ENCODE data around the gene SVEP1. TPM values are rescaled to one million over a fixed set of nuclear protein-coding genes. Genes with fewer than 3 reads are reported as not detected.

SVEP1 gene
- total RNA-seq, 1 donor from 2014 or later: 0.56 TPM

DNA sequence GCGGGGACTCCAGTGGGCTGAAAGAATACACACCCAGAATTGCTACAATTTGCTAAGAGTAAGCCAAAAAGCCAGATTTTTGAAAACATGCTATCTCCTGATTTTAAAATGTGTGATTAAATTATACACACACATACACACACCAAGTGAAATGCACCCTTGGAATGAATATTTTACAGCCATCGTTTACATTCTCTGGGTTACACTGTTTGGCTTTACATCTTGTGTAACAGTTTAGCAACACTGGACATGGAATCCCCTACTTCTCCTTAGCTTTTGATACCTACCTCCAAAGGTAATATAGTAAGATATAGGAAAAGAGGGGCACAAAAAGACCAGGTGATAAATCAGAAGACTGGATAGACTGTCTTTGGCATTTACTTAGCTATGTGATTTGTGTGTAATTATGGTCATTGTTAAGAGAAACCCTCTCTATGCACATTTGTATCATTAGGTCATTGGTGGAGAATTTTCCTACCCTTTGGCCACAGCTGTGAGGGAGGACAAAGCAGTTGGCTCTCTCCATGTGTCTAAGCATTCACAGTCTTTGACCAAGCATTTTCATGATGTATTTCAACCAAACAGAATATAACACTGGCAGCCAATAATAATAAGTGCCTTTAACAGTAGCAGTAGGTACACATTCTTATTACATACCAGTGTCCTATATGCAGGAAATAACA is 7.6 kb downstream of the SVEP1 start:
- H3K27ac ChIP-seq: no peak overlapping the region
- H3K27me3 Mint-ChIP-seq (ENCODE audit: insufficient read depth, low read depth): peaks cover 2% of the 10 kb centered on the region
- no peak overlapping the region for H3K9ac ChIP-seq
- DNase-seq (ENCODE audit: low spot score): no peak
- peaks cover 7% of the 10 kb centered on the region for H3K4me1 Mint-ChIP-seq
- H3K79me2 ChIP-seq (ENCODE audit: low read depth): no peaks in the 10 kb centered on the region
- H3F3A ChIP-seq (ENCODE audit: low read depth): no peaks in the 10 kb centered on the region
- no peaks in the 10 kb centered on the region for H3K36me3 Mint-ChIP-seq
- H3K36me3 ChIP-seq: no peaks in the 10 kb centered on the region
- no peak overlapping the region for H3K4me3 Mint-ChIP-seq
- no peak overlapping the region for H3K27ac Mint-ChIP-seq
- peaks cover 6% of the 10 kb centered on the region for H3K4me1 ChIP-seq
- H3K9me3 ChIP-seq (ENCODE audit: low read depth): no peaks in the 10 kb centered on the region
- no peaks in the 10 kb centered on the region for H4K20me1 ChIP-seq (ENCODE audit: low read depth)
- TF ChIP-seq EZH2 (IDR thresholded peaks at IDR 0.05) (no peak), EZH2phosphoT487 (IDR thresholded peaks at IDR 0.05) (no peak)
- TF ChIP-seq, protein P1, sequence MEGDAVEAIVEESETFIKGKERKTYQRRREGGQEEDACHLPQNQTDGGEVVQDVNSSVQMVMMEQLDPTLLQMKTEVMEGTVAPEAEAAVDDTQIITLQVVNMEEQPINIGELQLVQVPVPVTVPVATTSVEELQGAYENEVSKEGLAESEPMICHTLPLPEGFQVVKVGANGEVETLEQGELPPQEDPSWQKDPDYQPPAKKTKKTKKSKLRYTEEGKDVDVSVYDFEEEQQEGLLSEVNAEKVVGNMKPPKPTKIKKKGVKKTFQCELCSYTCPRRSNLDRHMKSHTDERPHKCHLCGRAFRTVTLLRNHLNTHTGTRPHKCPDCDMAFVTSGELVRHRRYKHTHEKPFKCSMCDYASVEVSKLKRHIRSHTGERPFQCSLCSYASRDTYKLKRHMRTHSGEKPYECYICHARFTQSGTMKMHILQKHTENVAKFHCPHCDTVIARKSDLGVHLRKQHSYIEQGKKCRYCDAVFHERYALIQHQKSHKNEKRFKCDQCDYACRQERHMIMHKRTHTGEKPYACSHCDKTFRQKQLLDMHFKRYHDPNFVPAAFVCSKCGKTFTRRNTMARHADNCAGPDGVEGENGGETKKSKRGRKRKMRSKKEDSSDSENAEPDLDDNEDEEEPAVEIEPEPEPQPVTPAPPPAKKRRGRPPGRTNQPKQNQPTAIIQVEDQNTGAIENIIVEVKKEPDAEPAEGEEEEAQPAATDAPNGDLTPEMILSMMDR (IDR thresholded peaks at IDR 0.05): no peak
- H3K27me3 ChIP-seq: peaks cover under 1% of the 10 kb centered on the region
- H3K9me3 Mint-ChIP-seq: no peaks in the 10 kb centered on the region
- no peak overlapping the region for H2AFZ ChIP-seq (replicated peaks)
- no peak overlapping the region for H3K4me2 ChIP-seq
- H3K4me3 ChIP-seq: no peak overlapping the region

DNA sequence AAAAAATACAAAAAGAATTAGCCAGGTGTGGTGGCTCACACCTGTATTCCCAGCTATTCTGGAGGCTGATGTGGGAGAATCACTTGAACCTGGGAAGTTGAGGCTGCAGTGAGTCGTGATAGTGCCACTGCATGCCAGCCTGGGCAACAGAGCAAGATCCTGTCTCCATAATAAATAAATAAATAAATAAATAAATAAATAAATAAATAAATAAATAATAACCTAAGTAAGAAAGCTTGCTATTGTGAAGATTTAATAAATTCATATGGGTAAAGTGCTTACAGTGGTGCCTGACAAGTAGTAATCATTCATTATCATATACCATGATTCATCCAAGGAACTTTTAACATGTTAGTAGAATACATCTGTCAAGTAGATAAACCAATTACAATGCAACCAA is 13.4 kb downstream of the SVEP1 start:
- H3K36me3 ChIP-seq: no peaks in the 10 kb centered on the region
- H3K27me3 ChIP-seq: no peaks in the 10 kb centered on the region
- no peaks in the 10 kb centered on the region for H3K4me1 ChIP-seq
- Mint-ChIP-seq H3K36me3 (no peaks in the 10 kb centered on the region), H3K27me3 (ENCODE audit: insufficient read depth, low read depth) (no peaks in the 10 kb centered on the region), H3K4me3 (no peak overlapping the region), H3K27ac (no peak overlapping the region), H3K9me3 (no peaks in the 10 kb centered on the region), H3K4me1 (no peaks in the 10 kb centered on the region)
- H3K27ac ChIP-seq: no peak overlapping the region
- H3K9me3 ChIP-seq (ENCODE audit: low read depth): no peaks in the 10 kb centered on the region
- no peak overlapping the region for H3K9ac ChIP-seq
- no peak overlapping the region for H2AFZ ChIP-seq (replicated peaks)
- H3K79me2 ChIP-seq (ENCODE audit: low read depth): no peaks in the 10 kb centered on the region
- no peak overlapping the region for H3K4me3 ChIP-seq
- no peaks in the 10 kb centered on the region for H3F3A ChIP-seq (ENCODE audit: low read depth)
- DNase-seq (ENCODE audit: low spot score): no peak
- H3K4me2 ChIP-seq: no peak overlapping the region
- no peaks in the 10 kb centered on the region for H4K20me1 ChIP-seq (ENCODE audit: low read depth)
- TF ChIP-seq EZH2 (IDR thresholded peaks at IDR 0.05) (no peak), EZH2phosphoT487 (IDR thresholded peaks at IDR 0.05) (no peak)
- TF ChIP-seq, protein P1 (IDR thresholded peaks at IDR 0.05): no peak

DNA sequence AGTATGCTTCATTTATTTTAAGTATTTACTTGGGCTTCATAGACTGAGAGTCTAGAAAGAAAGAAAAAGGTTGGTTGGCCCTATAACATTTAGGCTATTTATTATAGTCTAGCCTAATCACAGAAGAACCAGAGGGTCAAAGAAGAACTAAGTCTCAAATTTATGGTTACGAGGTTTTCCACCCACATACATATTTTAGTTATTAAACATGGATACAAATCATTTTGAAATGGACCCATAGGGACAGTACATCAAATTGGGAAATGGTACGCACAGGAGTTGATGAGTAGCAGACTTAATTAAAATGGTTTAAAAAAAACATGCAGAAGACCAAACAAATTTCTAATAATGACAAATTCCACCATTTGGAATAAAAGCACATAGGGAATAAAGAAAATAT is 17.7 kb downstream of the SVEP1 start:
- Histone ChIP-seq H3K4me1 (no peaks in the 10 kb centered on the region), H3K79me2 (ENCODE audit: low read depth) (no peaks in the 10 kb centered on the region), H3K4me2 (no peak overlapping the region), H3K9me3 (ENCODE audit: low read depth) (no peaks in the 10 kb centered on the region), H3K4me3 (no peak overlapping the region), H3K9ac (no peak overlapping the region), H3F3A (ENCODE audit: low read depth) (no peaks in the 10 kb centered on the region), H3K36me3 (no peaks in the 10 kb centered on the region), H2AFZ (replicated peaks) (no peak overlapping the region), H3K27ac (no peak overlapping the region), H3K27me3 (no peaks in the 10 kb centered on the region), H4K20me1 (ENCODE audit: low read depth) (no peaks in the 10 kb centered on the region)
- TF ChIP-seq EZH2 (IDR thresholded peaks at IDR 0.05) (no peak), EZH2phosphoT487 (IDR thresholded peaks at IDR 0.05) (no peak)
- TF ChIP-seq, protein P1 (IDR thresholded peaks at IDR 0.05): no peak
- no peak for DNase-seq (ENCODE audit: low spot score)
- H3K9me3 Mint-ChIP-seq: no peaks in the 10 kb centered on the region
- no peak overlapping the region for H3K27ac Mint-ChIP-seq
- H3K4me3 Mint-ChIP-seq: no peak overlapping the region
- no peaks in the 10 kb centered on the region for H3K27me3 Mint-ChIP-seq (ENCODE audit: insufficient read depth, low read depth)
- no peaks in the 10 kb centered on the region for H3K4me1 Mint-ChIP-seq
- H3K36me3 Mint-ChIP-seq: no peaks in the 10 kb centered on the region

Measured in neural progenitor cell (in vitro differentiated cells).